Activated naive CD4-positive, alpha-beta T cell treated with Interleukin-2 at 50 U/mL for 16 hours (primary cell): ENCODE measurements around the gene SUPT6H.
"Not testable (repeated sequence)": the region's sequence is repeated elsewhere in the genome, so short reads cannot be mapped to it uniquely, and the experiment has no call there.

ENCODE experiments used
- DNase-seq: peaks from one replicate; pipeline ENCODE4 v3.0.0-alpha.2; 2020

Gene SUPT6H

DNA sequence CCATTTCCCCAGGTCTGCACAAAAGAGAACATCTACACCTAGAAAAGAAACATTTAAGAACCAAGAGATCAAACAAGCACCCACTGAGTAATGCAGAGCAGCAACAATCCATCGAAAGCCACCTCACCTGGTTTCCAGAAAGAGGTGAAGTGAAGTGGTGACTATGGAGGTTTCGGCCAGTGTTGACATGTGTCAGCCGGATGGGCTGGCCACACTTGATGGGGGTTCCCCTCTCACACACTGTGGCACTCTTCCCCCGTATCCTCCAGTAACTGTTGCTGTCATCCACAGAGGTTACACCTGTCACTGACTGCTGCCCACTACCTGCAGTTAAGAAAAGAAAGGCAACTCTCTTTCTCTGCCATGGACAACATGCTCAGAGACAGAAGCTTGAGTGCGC lies 6.8 kb upstream of the SUPT6H start:
- no peak for DNase-seq

DNA sequence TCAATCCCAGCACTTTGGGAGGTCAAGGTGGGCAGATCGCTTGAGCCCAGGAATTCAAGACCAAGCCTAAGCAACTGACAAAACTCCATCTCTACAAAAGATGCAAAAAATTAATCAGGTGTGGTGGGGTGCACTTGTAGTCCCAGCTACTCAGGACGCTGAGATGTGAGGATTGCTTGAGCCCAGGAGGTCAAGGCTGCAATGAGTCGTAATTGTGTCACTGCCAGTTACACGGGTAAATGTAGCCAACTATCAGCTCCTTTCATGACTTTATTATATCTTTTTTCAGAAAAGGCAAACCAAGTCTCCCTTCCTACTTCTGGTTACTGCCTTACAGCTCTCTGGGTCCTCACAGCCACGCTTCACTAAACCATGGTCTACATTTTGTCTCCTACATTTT lies 4.2 kb upstream of the SUPT6H start:
- DNase-seq: no peak

DNA sequence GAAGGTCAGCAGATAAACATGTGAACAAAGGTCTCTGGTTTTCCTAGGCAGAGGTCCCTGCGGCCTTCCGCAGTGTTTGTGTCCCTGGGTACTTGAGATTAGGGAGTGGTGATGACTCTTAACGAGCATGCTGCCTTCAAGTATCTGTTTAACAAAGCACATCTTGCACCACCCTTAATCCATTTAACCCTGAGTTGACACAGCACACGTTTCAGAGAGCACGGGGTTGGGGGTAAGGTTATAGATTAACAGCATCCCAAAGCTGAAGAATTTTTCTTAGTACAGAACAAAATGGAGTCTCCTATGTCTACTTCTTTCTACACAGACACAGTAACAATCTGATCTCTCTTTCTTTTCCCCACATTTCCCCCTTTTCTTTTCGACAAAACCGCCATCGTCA lies 3.7 kb upstream of the SUPT6H start:
- DNase-seq: not testable (repeated sequence)

DNA sequence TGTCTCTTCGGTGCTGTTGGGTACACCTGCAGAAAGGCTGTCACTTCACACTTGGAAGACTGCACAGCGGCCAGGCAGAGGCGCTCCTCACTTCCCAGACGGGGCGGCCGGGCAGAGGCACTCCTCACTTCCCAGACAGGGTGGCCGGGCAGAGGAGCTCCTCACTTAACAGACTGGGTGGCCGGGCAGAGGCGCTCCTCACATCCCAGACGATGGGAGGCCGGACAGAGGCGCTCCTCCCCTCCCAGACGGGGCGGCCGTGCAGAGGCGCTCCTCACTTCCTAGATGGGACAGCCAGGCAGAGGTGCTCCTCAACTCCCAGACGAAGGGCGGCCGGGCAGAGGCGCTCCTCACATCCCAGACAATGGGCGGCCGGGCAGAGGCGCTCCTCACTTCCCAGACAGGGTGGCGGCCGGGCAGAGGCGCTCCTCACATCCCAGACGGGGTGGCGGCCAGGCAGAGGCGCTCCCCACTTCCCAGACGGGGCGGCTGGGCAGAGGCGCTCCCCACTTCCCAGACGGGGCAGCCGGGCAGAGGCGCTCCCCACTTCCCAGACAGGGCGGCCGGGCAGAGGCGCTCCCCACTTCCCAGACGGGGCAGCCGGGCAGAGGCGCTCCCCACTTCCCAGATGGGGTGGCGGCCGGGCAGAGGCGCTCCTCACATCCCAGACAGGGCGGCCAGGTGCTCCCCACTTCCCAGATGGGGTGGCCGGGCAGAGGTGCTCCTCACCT lies 3.1 kb upstream of the SUPT6H start:
- DNase-seq: not testable (repeated sequence)

DNA sequence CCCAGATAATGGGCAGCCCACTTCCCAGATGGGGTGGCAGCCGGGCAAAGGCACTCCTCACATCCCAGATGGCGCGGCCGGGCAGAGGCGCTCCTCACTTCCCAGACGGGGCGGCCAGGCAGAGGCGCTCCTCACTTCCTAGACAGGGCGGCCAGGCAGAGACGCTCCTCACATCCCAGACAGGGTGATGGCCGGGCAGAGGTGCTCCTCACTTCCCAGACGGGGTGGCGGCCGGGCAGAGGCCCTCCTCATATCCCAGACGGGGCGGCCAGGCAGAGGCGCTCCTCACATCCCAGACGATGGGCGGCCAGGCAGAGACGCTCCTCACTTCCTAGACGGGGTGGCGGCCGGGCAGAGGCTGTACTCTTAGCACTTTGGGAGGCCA lies 2.5 kb upstream of the SUPT6H start:
- DNase-seq: not testable (repeated sequence)

DNA sequence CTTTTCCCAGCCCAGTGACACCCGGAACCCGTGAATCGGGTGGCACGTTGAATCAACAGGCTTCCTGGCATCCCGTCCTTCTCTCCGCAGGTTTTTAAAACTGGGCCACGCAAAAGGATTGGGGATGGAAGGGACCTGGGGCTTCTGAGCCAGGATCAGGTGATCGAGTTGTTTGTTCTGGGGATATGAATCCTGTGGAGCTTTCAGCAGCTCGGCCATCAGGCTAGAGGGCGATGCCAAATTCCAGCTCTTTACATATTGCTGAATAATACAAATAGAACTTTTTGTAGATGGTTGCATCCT lies 473 bp downstream of the SUPT6H start:
- DNase-seq: no peak

DNA sequence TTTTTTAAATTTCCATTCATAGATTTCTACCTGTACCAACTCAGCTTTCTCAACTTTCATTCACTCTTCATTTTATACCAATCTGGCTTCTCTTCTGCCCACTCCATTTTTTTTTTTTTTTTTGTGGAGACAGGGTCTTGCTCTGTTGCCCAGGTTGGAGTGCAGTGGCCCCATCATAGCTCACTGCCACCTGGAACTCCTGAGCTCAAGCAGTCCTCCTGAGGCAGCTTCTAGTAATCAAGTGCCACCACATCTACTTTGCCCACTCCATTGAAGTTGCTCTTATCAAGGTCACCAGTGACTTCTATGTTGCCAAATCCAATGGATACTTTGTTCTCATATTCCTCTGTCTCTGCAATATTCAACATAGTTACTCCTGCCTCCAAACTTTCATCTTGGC lies 1.7 kb downstream of the SUPT6H start:
- DNase-seq: no peak

DNA sequence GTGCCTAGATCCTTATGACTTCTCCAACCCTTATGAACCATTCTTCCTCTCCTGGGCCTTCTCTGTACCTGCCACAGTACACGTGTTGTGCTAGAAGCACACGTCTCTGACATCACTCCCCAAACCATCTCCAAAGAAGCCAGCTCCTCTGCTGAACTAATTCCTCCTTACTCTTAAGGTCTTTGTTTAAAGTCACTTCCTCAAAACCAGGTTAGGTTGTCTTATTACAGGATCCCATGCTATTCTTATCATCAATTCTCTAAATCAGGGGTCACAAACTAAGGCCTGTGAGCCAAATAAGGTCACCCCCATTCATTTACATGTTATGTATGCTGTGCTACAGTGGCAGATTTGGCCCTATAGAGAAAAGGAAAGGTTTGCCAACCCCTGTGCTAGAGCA lies 4.0 kb downstream of the SUPT6H start:
- DNase-seq: no peak

DNA sequence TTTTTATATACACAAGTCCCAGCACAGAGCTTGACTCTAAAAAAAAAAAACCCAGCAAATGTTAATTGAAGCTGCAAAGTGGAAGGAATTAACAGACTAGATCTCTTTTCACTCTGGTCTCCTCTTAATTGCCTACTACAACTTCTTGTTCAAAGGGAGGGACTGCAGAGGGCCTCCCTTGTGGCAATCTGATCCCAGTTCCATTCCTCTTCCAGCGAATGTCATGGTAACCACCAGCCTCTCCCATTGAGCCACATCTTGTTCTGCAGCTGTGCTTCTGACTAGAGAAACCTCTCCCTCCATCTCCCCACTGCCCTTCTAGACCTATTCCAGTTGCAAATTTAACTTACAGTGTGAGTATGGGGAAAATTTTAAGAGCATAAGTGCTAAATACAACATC lies 5.9 kb downstream of the SUPT6H start:
- no peak for DNase-seq

DNA sequence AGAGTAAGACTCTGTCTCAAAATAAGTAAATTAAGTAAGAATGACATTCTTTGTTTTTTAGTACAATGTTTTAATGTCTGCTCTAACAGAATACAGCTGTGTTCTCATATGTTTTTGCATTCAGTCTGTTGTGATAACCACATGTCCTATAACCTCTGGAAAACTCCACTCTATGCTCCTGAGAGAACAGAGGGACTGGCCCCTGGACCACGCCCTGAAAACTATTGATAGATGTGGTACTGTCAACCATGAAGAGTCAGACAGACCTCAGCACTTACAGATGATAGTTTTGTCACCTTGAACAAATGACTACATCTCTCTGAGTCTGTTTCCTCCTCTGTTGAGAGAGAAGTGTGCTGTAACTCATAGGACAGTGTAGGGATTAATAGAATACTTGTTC lies 7.9 kb downstream of the SUPT6H start:
- no peak for DNase-seq

DNA sequence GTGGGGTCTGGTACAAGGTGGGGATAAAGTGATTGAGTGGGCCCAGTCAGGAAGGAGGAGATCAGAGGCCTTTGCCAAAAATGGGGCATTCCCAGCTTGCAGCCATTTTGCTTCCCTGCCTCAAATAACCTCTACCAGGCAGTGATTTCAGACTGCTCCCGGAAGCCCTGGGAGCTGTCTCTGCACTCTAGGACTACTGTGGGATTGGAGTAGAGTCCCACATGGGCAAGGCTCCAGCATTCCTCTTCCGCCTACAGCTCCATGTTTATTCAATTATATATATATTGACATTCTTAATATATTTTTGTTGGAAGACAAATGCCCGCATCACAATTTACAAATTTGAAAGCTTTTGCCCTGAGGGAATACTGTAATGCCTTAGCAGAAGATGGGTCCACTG lies 13.5 kb downstream of the SUPT6H start:
- no peak for DNase-seq

DNA sequence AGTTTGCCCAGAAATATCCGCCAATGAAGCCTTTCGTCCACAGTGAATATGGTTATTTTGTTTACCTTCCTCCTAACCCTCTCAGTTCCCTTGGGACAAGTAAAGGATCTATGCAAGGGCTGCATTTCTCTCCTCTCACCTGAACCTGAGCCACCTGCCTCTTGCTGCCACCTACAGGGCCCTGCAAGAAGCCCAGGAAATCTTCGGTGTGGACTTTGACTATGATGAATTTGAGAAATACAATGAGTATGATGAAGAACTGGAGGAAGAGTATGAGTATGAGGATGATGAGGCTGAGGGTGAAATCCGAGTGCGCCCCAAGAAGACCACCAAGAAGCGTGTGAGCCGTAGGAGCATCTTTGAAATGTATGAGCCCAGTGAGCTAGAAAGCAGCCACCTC lies 14.0 kb downstream of the SUPT6H start:
- DNase-seq: no peak

DNA sequence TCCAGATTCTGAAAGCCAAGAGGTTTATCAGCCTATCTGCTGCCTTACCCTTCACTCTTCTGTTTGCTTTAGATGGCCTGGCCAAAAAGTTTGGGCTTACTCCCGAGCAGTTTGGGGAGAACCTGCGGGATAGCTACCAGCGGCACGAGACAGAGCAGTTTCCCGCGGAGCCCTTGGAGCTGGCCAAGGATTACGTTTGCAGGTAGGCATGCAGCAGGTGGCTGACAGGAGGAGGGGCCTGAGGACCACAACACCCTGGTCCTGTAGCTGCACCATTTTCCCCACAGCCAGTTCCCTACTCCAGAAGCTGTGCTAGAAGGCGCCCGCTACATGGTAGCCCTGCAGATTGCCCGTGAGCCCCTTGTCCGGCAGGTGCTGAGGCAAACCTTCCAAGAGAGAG lies 20.6 kb downstream of the SUPT6H start:
- DNase-seq: no peak

DNA sequence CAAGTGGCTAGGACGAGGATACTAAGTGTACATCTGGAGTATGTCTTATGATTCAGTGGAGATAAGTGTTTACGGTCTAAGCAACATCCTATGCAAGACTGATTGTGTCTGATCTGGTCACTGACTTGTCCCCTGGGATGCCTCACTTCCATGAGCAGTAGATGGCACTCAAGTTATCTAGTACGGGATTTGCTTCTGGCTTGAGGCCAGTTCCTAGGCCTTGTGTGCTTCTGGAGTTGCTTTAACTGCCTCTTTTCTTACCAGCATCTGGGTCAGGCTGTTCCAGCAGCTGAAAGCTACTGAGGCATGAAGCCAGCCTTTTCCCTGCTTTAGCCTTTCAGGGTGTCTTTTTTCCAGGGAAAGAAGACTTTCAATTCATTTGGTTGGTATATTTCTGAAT lies 23.0 kb downstream of the SUPT6H start:
- DNase-seq: no peak

DNA sequence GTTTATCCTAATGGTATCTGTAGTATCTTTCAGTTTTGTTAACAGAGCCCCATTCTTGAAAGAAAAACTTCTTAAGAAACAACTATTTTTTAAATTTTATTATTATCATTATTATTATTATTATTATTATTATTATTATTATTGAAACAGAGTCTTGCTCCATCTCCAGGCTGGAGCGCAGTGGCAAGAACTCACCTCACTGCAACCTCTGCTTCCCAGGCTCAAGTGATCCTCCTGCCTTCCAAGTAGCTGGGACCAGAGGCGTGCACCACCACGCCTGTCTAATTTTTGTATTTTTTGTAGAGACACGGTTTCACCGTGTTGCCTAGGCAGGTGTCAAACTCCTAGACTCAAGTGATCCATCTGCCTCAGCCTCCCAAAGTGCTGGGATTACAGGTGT lies 23.4 kb downstream of the SUPT6H start:
- no peak for DNase-seq

DNA sequence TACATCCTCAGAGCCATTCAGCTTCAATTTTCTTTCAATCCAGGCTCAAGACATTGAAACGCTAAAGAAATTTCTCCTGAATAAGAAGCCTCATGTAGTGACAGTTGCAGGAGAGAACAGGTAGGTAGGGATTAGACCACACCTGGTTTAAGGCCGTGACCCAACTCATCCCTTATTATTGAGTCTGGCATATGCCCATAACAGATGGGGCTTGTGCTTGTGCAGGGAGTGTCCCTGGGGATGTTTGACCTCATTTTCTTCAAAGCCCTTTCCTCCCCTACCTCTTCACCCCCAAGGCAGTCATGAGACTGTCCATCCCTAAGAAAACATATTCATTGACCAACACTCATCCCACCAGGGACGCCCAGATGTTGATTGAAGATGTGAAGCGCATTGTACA lies 24.3 kb downstream of the SUPT6H start:
- DNase-seq: no peak

DNA sequence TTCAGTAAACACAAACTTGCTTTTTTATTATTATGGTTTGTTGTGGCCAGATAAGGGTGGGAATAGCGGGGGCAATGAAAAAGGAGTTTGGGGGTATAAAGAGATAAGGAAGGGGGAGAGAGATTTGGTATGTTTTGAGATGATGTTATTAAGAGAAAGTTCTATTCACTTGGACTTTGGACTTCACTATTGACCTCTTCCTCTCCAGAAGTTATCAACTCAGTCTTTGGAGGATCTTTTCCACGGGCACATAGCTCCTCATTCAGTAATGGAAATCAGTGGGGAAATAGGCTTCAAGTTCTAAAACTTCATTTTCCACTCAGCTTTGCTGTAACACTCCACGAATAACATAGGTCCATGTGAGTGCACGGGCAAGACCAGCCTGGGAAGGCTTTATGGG lies 26.5 kb downstream of the SUPT6H start:
- DNase-seq: no peak

DNA sequence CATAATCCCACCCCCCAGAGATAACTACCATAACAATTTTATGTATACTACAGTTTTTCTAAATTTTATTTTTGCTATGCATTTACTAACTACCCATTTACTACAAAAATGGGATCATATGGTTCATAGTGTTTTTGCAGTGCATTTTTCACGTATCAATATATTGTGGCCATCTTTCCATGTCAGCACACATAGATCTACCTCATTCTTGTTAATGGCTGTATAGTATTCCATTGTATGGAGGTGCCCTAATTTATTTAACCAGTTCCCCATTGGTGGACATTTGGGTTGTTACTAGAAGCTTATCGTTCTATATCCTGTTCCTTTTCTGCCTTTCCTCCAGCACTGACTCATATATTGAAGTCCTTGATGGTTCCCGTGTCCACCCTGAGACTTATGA lies 27.0 kb downstream of the SUPT6H start:
- DNase-seq: no peak

DNA sequence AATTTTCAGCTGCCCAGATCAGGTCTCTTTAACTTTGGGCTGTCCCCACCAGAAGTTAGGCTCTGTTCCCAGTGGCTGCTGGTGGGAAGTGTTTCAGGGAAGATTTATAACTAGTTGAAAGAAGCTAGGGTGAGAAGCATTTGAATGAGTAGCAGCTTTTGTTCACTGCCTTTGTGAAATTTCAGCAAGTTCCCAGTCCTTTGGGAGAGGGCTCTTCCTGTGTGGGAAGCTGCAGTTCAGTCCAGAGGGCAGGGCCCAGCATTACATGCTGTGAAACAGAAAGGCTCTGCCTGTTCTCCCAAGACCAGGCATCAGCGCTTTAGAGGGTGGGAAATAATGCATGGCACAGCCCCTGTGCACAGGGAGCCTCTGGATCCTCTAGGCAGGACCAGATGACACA lies 31.9 kb downstream of the SUPT6H start:
- DNase-seq: no peak

DNA sequence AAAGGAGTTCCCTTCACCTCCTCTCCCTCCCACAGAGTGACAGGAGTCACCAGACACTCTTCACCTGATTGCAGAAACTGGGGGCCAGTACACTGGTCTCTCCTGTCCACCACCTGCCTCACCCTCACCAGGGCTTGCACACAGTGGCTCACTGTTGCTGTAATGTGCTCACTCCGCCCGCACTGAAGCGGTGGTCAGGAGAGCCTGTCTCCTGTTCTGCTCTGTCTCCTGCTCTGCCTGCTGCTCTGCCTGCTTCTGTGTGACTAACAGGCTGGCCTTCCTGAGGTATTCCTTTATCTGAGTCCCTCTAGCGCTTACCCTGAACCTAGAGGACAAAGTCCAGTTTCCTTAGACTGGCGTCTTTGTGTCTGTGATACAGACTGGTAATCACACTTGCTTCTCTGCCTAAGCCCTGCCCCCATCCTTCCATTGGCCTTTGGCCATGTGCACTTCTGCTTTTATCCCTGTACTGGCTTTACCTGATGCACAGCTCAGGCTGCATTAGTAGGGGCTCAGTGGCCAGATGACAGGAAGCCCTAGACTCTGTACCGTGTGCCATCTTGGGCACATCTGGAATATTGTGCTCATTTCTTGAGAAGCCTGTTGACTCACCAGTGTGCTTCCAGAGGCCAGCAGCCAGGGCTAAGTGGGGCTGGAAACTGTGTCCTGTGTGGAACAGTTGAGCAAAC lies 36.4 kb downstream of the SUPT6H start:
- DNase-seq: no peak

DNA sequence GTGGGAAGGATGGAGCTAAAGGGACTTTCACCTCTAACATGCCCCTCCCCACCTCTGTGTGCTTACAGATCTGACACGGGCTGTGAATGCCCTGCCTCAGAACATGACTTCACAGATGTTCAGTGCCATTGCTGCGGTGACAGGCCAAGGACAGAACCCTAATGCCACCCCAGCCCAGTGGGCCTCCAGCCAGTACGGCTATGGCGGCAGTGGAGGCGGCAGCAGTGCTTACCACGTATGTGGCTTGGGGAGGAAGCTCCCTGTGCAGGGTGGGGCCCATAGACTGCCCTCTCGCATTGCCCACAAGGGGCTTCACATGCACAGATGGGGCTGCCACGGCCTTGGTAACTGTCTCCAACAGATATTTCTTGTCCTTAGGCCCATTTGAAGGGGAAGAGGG lies 38.3 kb downstream of the SUPT6H start:
- DNase-seq: no peak

DNA sequence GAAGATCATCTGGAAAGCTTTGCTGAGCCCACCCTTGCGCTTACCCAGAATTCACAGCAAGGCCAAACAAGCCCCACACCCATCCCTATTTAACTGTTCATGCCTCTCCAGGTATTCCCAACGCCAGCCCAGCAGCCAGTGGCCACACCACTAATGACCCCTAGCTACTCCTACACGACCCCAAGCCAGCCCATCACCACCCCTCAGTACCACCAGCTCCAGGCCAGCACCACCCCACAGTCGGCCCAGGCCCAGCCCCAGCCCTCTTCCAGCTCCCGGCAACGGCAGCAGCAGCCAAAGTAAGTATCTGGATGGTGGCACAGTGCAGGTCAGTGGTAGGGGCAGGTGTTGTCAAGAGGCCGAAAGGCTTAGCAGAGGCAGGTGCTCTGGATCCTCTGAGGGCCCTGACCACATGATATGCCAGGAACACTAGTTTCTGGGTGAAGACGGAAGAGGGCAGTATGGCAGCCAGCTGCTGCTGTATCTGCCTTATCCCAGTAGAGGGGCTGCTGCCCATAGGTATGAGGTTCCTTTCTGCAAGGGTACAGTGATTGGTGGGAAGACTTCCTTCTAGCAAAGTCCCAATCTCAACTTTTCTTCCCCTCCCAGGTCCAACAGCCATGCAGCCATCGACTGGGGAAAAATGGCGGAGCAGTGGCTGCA lies 39.0 kb downstream of the SUPT6H start:
- DNase-seq: no peak

DNA sequence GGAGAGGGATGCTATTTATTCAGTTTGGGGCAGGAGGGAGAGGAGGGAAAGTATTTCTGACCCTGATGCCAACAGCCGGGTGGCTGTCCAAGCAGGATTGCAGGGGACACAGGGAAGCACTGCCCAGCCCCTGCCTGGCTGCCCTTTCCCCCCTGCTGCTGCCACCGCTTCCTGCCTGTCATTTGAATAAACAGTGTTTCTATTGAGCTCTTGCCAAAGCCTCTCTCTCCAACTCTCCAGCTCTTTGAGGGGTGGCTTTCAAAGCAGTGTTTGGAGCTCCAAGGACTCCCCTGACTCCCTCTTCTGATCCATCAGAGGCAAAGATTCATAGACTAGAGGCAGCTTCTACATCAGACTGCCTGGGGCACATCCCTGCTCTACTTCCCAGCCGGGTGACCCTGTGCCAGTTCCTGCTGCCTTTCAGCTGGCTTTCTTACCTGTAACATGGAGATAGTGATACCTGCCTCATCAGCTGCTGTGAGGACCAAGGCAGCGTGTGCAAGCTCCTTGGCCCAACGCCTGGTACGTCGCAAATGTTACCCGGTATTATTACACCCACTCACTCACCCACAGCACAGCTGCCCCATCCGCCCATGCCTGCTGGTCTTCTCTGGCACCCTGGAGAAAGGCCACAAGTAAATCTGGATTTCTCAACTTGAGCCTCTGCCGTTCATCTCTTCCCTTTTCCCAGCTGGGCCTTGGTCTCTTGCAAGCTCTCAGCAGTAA lies 40.2 kb downstream of the SUPT6H start:
- DNase-seq: no peak

DNA sequence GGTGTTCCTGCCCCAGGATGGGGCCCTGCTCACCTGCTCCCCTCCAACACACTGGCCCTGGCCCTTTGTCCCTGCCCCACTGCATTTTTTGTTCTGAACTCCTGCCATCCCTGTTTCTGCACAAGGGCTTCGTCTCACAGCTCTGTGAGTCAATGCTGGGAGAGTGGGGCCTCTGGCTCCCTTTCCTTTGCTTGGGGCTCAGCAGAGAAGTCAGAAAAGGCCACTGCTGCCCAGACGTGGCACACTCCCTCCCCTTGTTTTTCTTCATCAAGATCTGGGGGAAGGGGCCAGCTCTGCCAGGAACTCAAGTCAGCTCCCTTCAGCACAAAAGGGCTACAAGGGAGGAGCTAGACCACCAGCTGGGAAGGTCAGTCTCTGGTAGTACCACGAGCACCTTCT lies 40.7 kb downstream of the SUPT6H start:
- no peak for DNase-seq
